Measurements from ENCODE around the gene MBP.

DNA sequence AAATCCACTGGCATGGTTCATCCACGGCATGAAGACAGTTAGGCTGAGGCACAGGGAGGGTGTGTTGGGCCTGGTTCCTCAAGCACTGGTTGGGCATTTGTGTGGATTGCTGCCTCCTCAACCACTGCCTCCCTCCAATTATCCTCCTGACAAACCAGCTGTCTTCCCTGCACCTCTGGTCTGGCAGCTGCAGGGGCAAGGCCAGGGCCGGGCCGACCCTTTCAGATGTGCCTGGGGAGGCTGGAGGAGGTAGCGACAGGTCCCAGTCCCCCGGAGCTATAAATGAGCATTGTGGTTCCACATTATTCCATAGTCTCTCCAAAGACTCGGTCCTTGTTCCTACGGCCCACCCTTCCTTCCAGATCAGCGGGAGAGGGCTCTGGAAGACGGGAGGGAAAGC, 86.2 kb downstream of the MBP start:
- no peak for TF ChIP-seq POLR2A (IDR thresholded peaks at IDR 0.05)
- TF ChIP-seq, protein P1, sequence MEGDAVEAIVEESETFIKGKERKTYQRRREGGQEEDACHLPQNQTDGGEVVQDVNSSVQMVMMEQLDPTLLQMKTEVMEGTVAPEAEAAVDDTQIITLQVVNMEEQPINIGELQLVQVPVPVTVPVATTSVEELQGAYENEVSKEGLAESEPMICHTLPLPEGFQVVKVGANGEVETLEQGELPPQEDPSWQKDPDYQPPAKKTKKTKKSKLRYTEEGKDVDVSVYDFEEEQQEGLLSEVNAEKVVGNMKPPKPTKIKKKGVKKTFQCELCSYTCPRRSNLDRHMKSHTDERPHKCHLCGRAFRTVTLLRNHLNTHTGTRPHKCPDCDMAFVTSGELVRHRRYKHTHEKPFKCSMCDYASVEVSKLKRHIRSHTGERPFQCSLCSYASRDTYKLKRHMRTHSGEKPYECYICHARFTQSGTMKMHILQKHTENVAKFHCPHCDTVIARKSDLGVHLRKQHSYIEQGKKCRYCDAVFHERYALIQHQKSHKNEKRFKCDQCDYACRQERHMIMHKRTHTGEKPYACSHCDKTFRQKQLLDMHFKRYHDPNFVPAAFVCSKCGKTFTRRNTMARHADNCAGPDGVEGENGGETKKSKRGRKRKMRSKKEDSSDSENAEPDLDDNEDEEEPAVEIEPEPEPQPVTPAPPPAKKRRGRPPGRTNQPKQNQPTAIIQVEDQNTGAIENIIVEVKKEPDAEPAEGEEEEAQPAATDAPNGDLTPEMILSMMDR (IDR thresholded peaks at IDR 0.05): no peak
